Globus pallidus (tissue), 1 donor: Measurements from ENCODE around the gene CCDC126.
"Not testable (repeated sequence)": the region's sequence is repeated elsewhere in the genome, so short reads cannot be mapped to it uniquely, and the experiment has no call there.

Experiments used
- DNase-seq: peaks from one replicate; pipeline ENCODE4 v3.0.0-alpha.2; 2015; ENCODE audit warnings: low spot score

CCDC126 gene

GRCh38 chr7:23628370-23628769 is 31.2 kb downstream of the CCDC126 start:
- DNase-seq, result peak; percentile 7

GRCh38 chr7:23633417-23633816 is 36.2 kb downstream of the CCDC126 start:
- no peak for DNase-seq

GRCh38 chr7:23645822-23646221 is 48.6 kb downstream of the CCDC126 start:
- DNase-seq, result no peak

GRCh38 chr7:23653942-23654341 is 56.8 kb downstream of the CCDC126 start:
- DNase-seq, result no peak

- peak; percentile 16 for DNase-seq
These were observed 57.3 kb downstream of the CCDC126 start for GRCh38 chr7:23654508-23654907.

GRCh38 chr7:23655433-23655832 is 58.3 kb downstream of the CCDC126 start:
- DNase-seq, result no peak

- DNase-seq, result no peak
These were observed 61.7 kb downstream of the CCDC126 start for GRCh38 chr7:23658831-23659427.

GRCh38 chr7:23661385-23661784 is 64.2 kb downstream of the CCDC126 start:
- DNase-seq, result no peak

GRCh38 chr7:23662124-23662983 is 65.2 kb downstream of the CCDC126 start:
- no peak for DNase-seq

- DNase-seq, result no peak
These were observed 65.8 kb downstream of the CCDC126 start for GRCh38 chr7:23662984-23663313.

- DNase-seq, result no peak
These were observed 66.9 kb downstream of the CCDC126 start for GRCh38 chr7:23664122-23664521.

GRCh38 chr7:23672033-23672432 is 74.9 kb downstream of the CCDC126 start:
- no peak for DNase-seq

- DNase-seq, result peak; percentile 90
These were observed 82.8 kb downstream of the CCDC126 start, which contains the start of gene FAM221A for GRCh38 chr7:23679898-23680413. Gene FAM221A, plus strand, starts transcription at chr7:23680199. Its CDS starts 20 bp downstream, at chr7:23680219.

- DNase-seq, result peak; percentile 40
These were observed 83.5 kb downstream of the CCDC126 start for GRCh38 chr7:23680414-23681405.

GRCh38 chr7:23684041-23684440 is 86.9 kb downstream of the CCDC126 start:
- not testable (repeated sequence) for DNase-seq

GRCh38 chr7:23685731-23686130 is 88.5 kb downstream of the CCDC126 start:
- peak; percentile 27 for DNase-seq

- DNase-seq, result no peak
These were observed 89.8 kb downstream of the CCDC126 start for GRCh38 chr7:23687011-23687410.

GRCh38 chr7:23689165-23689564 is 92.0 kb downstream of the CCDC126 start:
- DNase-seq, result no peak

- DNase-seq, result no peak
These were observed 94.1 kb downstream of the CCDC126 start for GRCh38 chr7:23691320-23691719.

GRCh38 chr7:23693224-23693623 is 96.0 kb downstream of the CCDC126 start:
- no peak for DNase-seq
